ENCODE data around the gene ADAMTSL1.

DNA sequence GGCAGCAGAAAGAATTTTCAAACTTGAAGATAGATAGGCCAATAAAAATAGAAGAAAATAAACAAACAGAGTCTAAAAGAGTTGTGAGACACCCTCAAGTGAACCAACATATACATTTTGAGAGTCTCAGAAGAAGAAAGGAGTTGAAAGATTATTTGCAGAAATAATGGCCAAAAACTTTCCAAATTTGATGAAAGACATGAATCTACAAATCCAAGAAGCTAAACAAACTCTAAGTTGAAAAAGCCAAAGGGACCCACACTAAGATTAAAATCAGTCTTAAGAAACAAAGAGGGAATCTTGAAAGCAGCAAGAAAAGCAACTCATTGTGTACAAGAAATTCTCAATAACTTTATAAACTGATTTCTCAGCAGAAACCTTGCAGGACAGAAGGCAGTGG lies 422.1 kb downstream of the ADAMTSL1 start:
- TF ChIP-seq, protein P1, sequence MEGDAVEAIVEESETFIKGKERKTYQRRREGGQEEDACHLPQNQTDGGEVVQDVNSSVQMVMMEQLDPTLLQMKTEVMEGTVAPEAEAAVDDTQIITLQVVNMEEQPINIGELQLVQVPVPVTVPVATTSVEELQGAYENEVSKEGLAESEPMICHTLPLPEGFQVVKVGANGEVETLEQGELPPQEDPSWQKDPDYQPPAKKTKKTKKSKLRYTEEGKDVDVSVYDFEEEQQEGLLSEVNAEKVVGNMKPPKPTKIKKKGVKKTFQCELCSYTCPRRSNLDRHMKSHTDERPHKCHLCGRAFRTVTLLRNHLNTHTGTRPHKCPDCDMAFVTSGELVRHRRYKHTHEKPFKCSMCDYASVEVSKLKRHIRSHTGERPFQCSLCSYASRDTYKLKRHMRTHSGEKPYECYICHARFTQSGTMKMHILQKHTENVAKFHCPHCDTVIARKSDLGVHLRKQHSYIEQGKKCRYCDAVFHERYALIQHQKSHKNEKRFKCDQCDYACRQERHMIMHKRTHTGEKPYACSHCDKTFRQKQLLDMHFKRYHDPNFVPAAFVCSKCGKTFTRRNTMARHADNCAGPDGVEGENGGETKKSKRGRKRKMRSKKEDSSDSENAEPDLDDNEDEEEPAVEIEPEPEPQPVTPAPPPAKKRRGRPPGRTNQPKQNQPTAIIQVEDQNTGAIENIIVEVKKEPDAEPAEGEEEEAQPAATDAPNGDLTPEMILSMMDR (conservative IDR thresholded peaks at IDR 0.05; ENCODE audit: low read length): no peak
- TF ChIP-seq EZH2phosphoT487 (IDR thresholded peaks at IDR 0.05; ENCODE audit: borderline replicate concordance, low read depth, low read length): no peak
